OCI-LY7 (cell line): ENCODE results near the gene ROBO2. TPM values are rescaled to one million over a fixed set of nuclear protein-coding genes. Genes with fewer than 3 reads are reported as not detected.

Experiments used
- BruUV-seq: library from RNA; stranded (reverse); fragments of 400-500 nt; replicated peaks from 2 replicates; lab custom pipeline; 2021; lab: Mats Ljungman, UMichigan
- CTCF ChIA-PET: fragments of 300-600 bp; sonication (Branson Sonifier 250); formaldehyde crosslinking; loops from one replicate; lab custom pipeline; 2022; ENCODE audit warnings: antibody characterized with exemption; ENCODE audit not compliant: unreplicated experiment; lab: Charles Lee
- POLR2A ChIA-PET: fragments of 300-600 bp; sonication (Branson Sonifier 250); formaldehyde crosslinking; loops from one replicate; lab custom pipeline; 2022; ENCODE audit warnings: antibody characterized with exemption; lab: Charles Lee
- DNase-seq: peaks from one replicate; pipeline ENCODE4 v3.0.0-alpha.2; 2015; ENCODE audit warnings: low spot score
- H2AFZ ChIP-seq: fragments of 200-600 bp; sonication (generic), shearing (Covaris generic); 2 replicates; pipeline ENCODE4 v1.6.1; 2014; ENCODE audit warnings: mild to moderate bottlenecking, antibody characterized with exemption, low read length, moderate library complexity
- H3K27ac ChIP-seq: fragments of 200-600 bp; sonication (generic); 2 replicates; pipeline ENCODE4 v1.5.1; 2014; ENCODE audit warnings: mixed run types, low read depth, mild to moderate bottlenecking, moderate library complexity, low read length, inconsistent platforms; ENCODE audit not compliant: poor library complexity, severe bottlenecking
- H3K36me3 ChIP-seq: fragments of 200-600 bp; sonication (generic); 2 replicates; pipeline ENCODE4 v1.6.1; 2014; ENCODE audit warnings: mild to moderate bottlenecking, antibody characterized with exemption, low read length, moderate library complexity, mixed read lengths; ENCODE audit not compliant: insufficient read depth
- H3K4me1 ChIP-seq: fragments of 200-600 bp; sonication (generic); 2 replicates; pipeline ENCODE4 v1.5.1; 2014; ENCODE audit warnings: mild to moderate bottlenecking, low read length; ENCODE audit not compliant: insufficient read depth, poor library complexity, severe bottlenecking
- H3K4me2 ChIP-seq: fragments of 200-600 bp; sonication (generic); 2 replicates; pipeline ENCODE4 v1.6.1; 2014; ENCODE audit warnings: mild to moderate bottlenecking, low read length
- H3K4me3 ChIP-seq: fragments of 200-600 bp; sonication (generic); 2 replicates; pipeline ENCODE4 v1.5.1; 2014; ENCODE audit warnings: mild to moderate bottlenecking, low read depth, low read length; ENCODE audit not compliant: poor library complexity, severe bottlenecking
- H3K79me2 ChIP-seq: fragments of 200-600 bp; sonication (generic); 2 replicates; pipeline ENCODE4 v1.6.1; 2016; ENCODE audit warnings: low read depth, mild to moderate bottlenecking, low read length, moderate library complexity, mixed read lengths; ENCODE audit not compliant: insufficient read depth
- H3K9me2 ChIP-seq: fragments of 200-600 bp; sonication (generic); 2 replicates; pipeline ENCODE4 v1.6.1; 2016; ENCODE audit warnings: mild to moderate bottlenecking, low read length, mixed read lengths; ENCODE audit not compliant: insufficient read depth
- H3K9me3 ChIP-seq: fragments of 200-600 bp; sonication (generic); 2 replicates; pipeline ENCODE4 v1.6.1; 2014; ENCODE audit warnings: mild to moderate bottlenecking, mixed run types, low read length, mixed read lengths
- H4K20me1 ChIP-seq: fragments of 200-600 bp; sonication (generic); 2 replicates; pipeline ENCODE4 v1.6.1; 2014; ENCODE audit warnings: mild to moderate bottlenecking, antibody characterized with exemption, low read length, moderate library complexity, mixed read lengths; ENCODE audit not compliant: insufficient read depth
- EZH2phosphoT487 ChIP-seq: fragments of 200-600 bp; sonication (generic); IDR thresholded peaks from 2 replicates; pipeline ENCODE4 v1.6.1; 2018; ENCODE audit warnings: low read depth, borderline replicate concordance, mild to moderate bottlenecking, mixed run types, antibody characterized with exemption, low read length, moderate library complexity, mixed read lengths
- intact Hi-C: fragments of 100-400 bp; cut with micrococcal nuclease; formaldehyde crosslinking; loops from one replicate; pipeline ENCODE4 v1.10.0; 2022; ENCODE audit not compliant: unreplicated experiment
- total RNA-seq, 2 experiments: library from RNA; depleted of rRNA in 1 of 2; stranded (reverse); fragments of >200 nt in 1 of 2; shearing (Covaris generic) in 1 of 2; gene quantifications; 2 replicates each; pipeline ENCODE4 v1.2.3, GENCODE V29; 2014 to 2022
- TF ChIP-seq, protein P1 (sequence below): fragments of 200-600 bp; sonication (generic); conservative IDR thresholded peaks from 2 replicates; pipeline ENCODE4 v1.5.1; 2014; ENCODE audit warnings: mild to moderate bottlenecking, antibody characterized with exemption, low read length, moderate library complexity, mixed read lengths

Gene ROBO2
- total RNA-seq, 2 experiments from 2014 or later: 0.06 to 4.8 TPM

DNA sequence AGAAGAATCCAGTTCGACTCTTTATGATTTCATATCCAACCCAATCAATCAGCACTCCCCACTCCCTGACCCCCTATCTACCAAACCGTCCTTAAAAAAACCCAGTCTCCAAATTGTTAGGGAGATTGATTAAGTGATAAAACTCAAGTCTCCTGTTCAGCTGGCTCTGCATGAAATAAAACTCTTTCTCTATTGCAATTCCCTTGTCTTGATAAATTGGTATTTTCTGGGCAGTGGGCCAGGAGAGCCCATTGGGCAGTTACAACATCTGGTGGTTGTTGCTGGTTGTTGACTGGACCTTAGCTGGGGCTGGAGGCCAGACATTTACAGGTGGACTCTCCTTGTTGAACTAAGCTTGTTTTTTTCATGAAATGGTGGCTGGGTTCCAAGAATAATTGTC lies 642.3 kb downstream of the ROBO2 start:
- Histone ChIP-seq H2AFZ (no peak overlapping the region), H3K4me2 (no peak overlapping the region), H3K9me2 (no peaks in the 10 kb centered on the region), H3K36me3 (no peaks in the 10 kb centered on the region), H3K4me3 (no peak overlapping the region), H3K79me2 (no peaks in the 10 kb centered on the region), H4K20me1 (no peaks in the 10 kb centered on the region), H3K27ac (no peak overlapping the region), H3K4me1 (no peaks in the 10 kb centered on the region), H3K9me3 (peaks cover 13% of the 10 kb centered on the region; the same call in 1 of the 2 replicates)
- BruUV-seq: no TSS peak
- ChIA-PET POLR2A (no interaction called here), CTCF (no interaction called here)
- no peak for DNase-seq
- TF ChIP-seq EZH2phosphoT487: no peak
- TF ChIP-seq, protein P1, sequence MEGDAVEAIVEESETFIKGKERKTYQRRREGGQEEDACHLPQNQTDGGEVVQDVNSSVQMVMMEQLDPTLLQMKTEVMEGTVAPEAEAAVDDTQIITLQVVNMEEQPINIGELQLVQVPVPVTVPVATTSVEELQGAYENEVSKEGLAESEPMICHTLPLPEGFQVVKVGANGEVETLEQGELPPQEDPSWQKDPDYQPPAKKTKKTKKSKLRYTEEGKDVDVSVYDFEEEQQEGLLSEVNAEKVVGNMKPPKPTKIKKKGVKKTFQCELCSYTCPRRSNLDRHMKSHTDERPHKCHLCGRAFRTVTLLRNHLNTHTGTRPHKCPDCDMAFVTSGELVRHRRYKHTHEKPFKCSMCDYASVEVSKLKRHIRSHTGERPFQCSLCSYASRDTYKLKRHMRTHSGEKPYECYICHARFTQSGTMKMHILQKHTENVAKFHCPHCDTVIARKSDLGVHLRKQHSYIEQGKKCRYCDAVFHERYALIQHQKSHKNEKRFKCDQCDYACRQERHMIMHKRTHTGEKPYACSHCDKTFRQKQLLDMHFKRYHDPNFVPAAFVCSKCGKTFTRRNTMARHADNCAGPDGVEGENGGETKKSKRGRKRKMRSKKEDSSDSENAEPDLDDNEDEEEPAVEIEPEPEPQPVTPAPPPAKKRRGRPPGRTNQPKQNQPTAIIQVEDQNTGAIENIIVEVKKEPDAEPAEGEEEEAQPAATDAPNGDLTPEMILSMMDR: no peak
- intact Hi-C loops: no loop called here

DNA sequence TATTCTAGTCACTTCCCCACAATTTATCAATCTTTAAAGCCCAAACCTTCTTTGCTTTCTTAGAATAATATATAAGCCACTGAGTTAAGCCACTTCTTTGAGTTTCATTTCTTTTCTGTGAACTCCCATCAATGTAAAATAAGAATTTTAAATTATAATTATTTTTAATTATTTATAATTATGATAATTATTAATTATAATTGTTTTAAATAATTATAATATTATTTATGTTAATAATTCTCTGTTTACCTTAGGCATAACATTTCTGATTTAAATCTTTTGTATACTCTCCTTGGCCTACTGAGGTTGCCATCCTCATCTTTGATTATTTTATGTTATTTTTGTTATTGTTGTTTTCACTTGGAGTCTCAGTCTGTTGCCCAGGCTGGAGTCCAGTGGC lies 644.2 kb downstream of the ROBO2 start:
- H3K4me3 ChIP-seq: no peak overlapping the region
- no peak overlapping the region for H2AFZ ChIP-seq
- intact Hi-C loops: no loop called here
- no peaks in the 10 kb centered on the region for H3K36me3 ChIP-seq
- H4K20me1 ChIP-seq: no peaks in the 10 kb centered on the region
- H3K27ac ChIP-seq: no peak overlapping the region
- no peaks in the 10 kb centered on the region for H3K4me1 ChIP-seq
- H3K4me2 ChIP-seq: no peak overlapping the region
- H3K9me3 ChIP-seq: peaks cover 13% of the 10 kb centered on the region; the same call in 1 of the 2 replicates
- no peaks in the 10 kb centered on the region for H3K9me2 ChIP-seq
- TF ChIP-seq, protein P1: no peak
- no peak for TF ChIP-seq EZH2phosphoT487
- ChIA-PET CTCF (no interaction called here), POLR2A (no interaction called here)
- no peak for DNase-seq
- H3K79me2 ChIP-seq: no peaks in the 10 kb centered on the region
- BruUV-seq: no TSS peak

DNA sequence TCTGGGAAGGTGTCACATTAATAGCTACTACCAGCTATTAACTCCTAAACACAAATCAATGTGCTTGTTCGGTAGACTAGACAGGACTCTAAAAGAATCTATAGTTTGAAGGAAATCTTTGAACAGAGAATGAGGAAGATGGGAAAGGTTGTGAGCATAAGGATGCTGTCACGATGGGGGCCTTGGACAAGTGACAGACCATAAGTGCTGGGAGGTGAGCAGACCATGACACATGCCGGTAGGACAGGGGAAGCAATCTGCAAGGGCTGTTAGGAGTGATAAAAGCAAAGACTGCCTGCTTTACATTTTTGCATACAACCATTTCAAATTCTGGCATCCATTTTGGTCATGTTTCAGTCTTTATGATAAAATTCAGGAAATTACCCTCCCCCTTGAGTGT lies 645.8 kb downstream of the ROBO2 start:
- Histone ChIP-seq H4K20me1 (no peaks in the 10 kb centered on the region), H3K36me3 (no peaks in the 10 kb centered on the region), H3K4me3 (no peak overlapping the region), H3K79me2 (no peaks in the 10 kb centered on the region), H3K27ac (no peak overlapping the region), H3K9me2 (no peaks in the 10 kb centered on the region), H2AFZ (no peak overlapping the region), H3K9me3 (peaks cover 13% of the 10 kb centered on the region; the same call in 1 of the 2 replicates), H3K4me2 (no peak overlapping the region), H3K4me1 (no peaks in the 10 kb centered on the region)
- BruUV-seq: no TSS peak
- POLR2A ChIA-PET: no interaction called here
- TF ChIP-seq, protein P1: no peak
- TF ChIP-seq EZH2phosphoT487: no peak
- intact Hi-C loops: no loop called here
- no peak for DNase-seq
- CTCF ChIA-PET: no interaction called here
